H9 (cell line): Measurements from ENCODE around the gene AP3S2. TPM values are rescaled to one million over a fixed set of nuclear protein-coding genes. Genes with fewer than 3 reads are reported as not detected.
A peak's percentile ranks its signal among the peaks of the same experiment; 100 is the strongest.

Source experiments
- DNase-seq: peaks from one replicate; pipeline ENCODE4 v3.0.0-alpha.2; 2017
- H2AFZ ChIP-seq: one replicate; pipeline ENCODE4 v1.6.1; 2013; ENCODE audit warnings: mild to moderate bottlenecking, low read length, control low read depth, moderate library complexity
- H2AK5ac ChIP-seq: 2 replicates; pipeline ENCODE4 v1.6.1; 2013; ENCODE audit warnings: low read length, control low read depth, mixed read lengths; ENCODE audit not compliant: insufficient read length
- H2BK120ac ChIP-seq: one replicate; pipeline ENCODE4 v1.6.1; 2013; ENCODE audit warnings: low read depth, mild to moderate bottlenecking, low read length, control low read depth, inconsistent platforms; ENCODE audit not compliant: poor library complexity, severe bottlenecking
- H2BK12ac ChIP-seq: 2 replicates; pipeline ENCODE4 v1.6.1; 2013; ENCODE audit warnings: low read length, control low read depth, mixed read lengths, low read depth; ENCODE audit not compliant: insufficient read length
- H2BK15ac ChIP-seq: 2 replicates; pipeline ENCODE4 v1.6.1; 2013; ENCODE audit warnings: low read depth, low read length, control low read depth
- H2BK20ac ChIP-seq: one replicate; pipeline ENCODE4 v1.6.1; 2013; ENCODE audit warnings: low read depth, mild to moderate bottlenecking, low read length, control low read depth, inconsistent platforms; ENCODE audit not compliant: poor library complexity, severe bottlenecking
- H2BK5ac ChIP-seq: 2 replicates; pipeline ENCODE4 v1.6.1; 2013; ENCODE audit warnings: low read length, control low read depth, mixed read lengths; ENCODE audit not compliant: insufficient read length
- H3K14ac ChIP-seq: 2 replicates; pipeline ENCODE4 v1.6.1; 2013; ENCODE audit warnings: low read length, control low read depth; ENCODE audit not compliant: insufficient read depth
- H3K18ac ChIP-seq: 2 replicates; pipeline ENCODE4 v1.6.1; 2013; ENCODE audit warnings: low read depth, mild to moderate bottlenecking, mixed read lengths, low read length, control low read depth; ENCODE audit not compliant: insufficient read length
- H3K23ac ChIP-seq: 2 replicates; pipeline ENCODE4 v1.6.1; 2013; ENCODE audit warnings: low read length, control low read depth, mixed read lengths, low read depth; ENCODE audit not compliant: insufficient read length
- H3K23me2 ChIP-seq: 2 replicates; pipeline ENCODE4 v1.6.1; 2013; ENCODE audit warnings: low read depth, mild to moderate bottlenecking, mixed read lengths, low read length, control low read depth; ENCODE audit not compliant: insufficient read length, poor library complexity, severe bottlenecking
- H3K27ac ChIP-seq: 2 replicates; pipeline ENCODE4 v1.5.1; 2013; ENCODE audit warnings: low read length, control low read depth, mixed read lengths, low read depth; ENCODE audit not compliant: insufficient read length
- H3K27me3 ChIP-seq: 2 replicates; pipeline ENCODE4 v1.6.1; 2013; ENCODE audit warnings: low read length, control low read depth, inconsistent platforms; ENCODE audit not compliant: insufficient read depth
- H3K4ac ChIP-seq: 2 replicates; pipeline ENCODE4 v1.6.1; 2013; ENCODE audit warnings: low read depth, mild to moderate bottlenecking, control low read depth, inconsistent platforms, low read length, moderate library complexity
- H3K4me1 ChIP-seq: 2 replicates; pipeline ENCODE4 v1.6.1; 2013; ENCODE audit warnings: low read length, control low read depth, inconsistent platforms; ENCODE audit not compliant: insufficient read depth
- H3K4me2 ChIP-seq: 2 replicates; pipeline ENCODE4 v1.6.1; 2013; ENCODE audit warnings: low read length, control low read depth, mixed read lengths; ENCODE audit not compliant: insufficient read length, insufficient read depth
- H3K56ac ChIP-seq: 2 replicates; pipeline ENCODE4 v1.6.1; 2013; ENCODE audit warnings: low read depth, mild to moderate bottlenecking, mixed read lengths, low read length, control low read depth; ENCODE audit not compliant: insufficient read length
- H3K79me1 ChIP-seq: 2 replicates; pipeline ENCODE4 v1.6.1; 2013; ENCODE audit warnings: low read depth, mild to moderate bottlenecking, moderate library complexity, low read length, control low read depth, inconsistent platforms; ENCODE audit not compliant: insufficient read depth, poor library complexity, severe bottlenecking
- H3K79me2 ChIP-seq: 2 replicates; pipeline ENCODE4 v1.6.1; 2013; ENCODE audit warnings: low read length, control low read depth, inconsistent platforms; ENCODE audit not compliant: insufficient read depth
- H3K9ac ChIP-seq: 2 replicates; pipeline ENCODE4 v1.6.1; 2013; ENCODE audit warnings: low read length, control low read depth, mixed read lengths; ENCODE audit not compliant: insufficient read length; ENCODE audit errors: extremely low read depth
- H3K9me3 ChIP-seq: one replicate; pipeline ENCODE4 v1.6.1; 2013; ENCODE audit warnings: low read depth, low read length, inconsistent platforms; ENCODE audit not compliant: control insufficient read depth
- H3T11ph ChIP-seq: one replicate; pipeline ENCODE4 v1.6.1; 2013; ENCODE audit warnings: mild to moderate bottlenecking, low read length, control low read depth, inconsistent platforms
- H4K20me1 ChIP-seq: one replicate; pipeline ENCODE4 v1.6.1; 2013; ENCODE audit not compliant: control insufficient read depth, insufficient read length, insufficient read depth
- H4K5ac ChIP-seq: 2 replicates; pipeline ENCODE4 v1.6.1; 2013; ENCODE audit warnings: low read depth, mild to moderate bottlenecking, mixed read lengths, low read length, control low read depth; ENCODE audit not compliant: insufficient read length
- H4K8ac ChIP-seq: replicated peaks from 2 replicates; pipeline ENCODE4 v1.6.1; 2013; ENCODE audit warnings: low read length, control low read depth, mixed read lengths, low read depth; ENCODE audit not compliant: insufficient read length
- H4K91ac ChIP-seq: 2 replicates; pipeline ENCODE4 v1.6.1; 2013; ENCODE audit warnings: low read depth, mild to moderate bottlenecking, moderate library complexity, mixed read lengths, low read length, control low read depth; ENCODE audit not compliant: insufficient read length
- H3K27ac Mint-ChIP-seq, 3 experiments: 2 replicates in 2 of 3; 3 replicates in 1 of 3; pipeline ENCODE4 v1.8.0; 2020 to 2021; ENCODE audit warnings: mixed read lengths in 3 of 3, mild to moderate bottlenecking in 1 of 3, moderate library complexity in 1 of 3
- H3K27me3 Mint-ChIP-seq: 2 replicates; pipeline ENCODE4 v1.8.0; 2021; ENCODE audit warnings: low read depth, mild to moderate bottlenecking, moderate library complexity, mixed read lengths
- H3K36me3 Mint-ChIP-seq, 3 experiments: 2 replicates in 2 of 3; 3 replicates in 1 of 3; pipeline ENCODE4 v1.8.0; 2020 to 2021; ENCODE audit warnings: low read depth in 3 of 3, mixed read lengths in 3 of 3; ENCODE audit not compliant: insufficient read depth in 1 of 3
- H3K4me1 Mint-ChIP-seq, 2 experiments: 2 replicates each; pipeline ENCODE4 v1.8.0; 2020; ENCODE audit warnings: mixed read lengths in 2 of 2
- H3K4me3 Mint-ChIP-seq, 2 experiments: 2 replicates in 1 of 2; 3 replicates in 1 of 2; pipeline ENCODE4 v1.8.0; 2020 to 2021; ENCODE audit warnings: mild to moderate bottlenecking in 2 of 2, mixed read lengths in 2 of 2, moderate library complexity in 1 of 2
- H3K9me3 Mint-ChIP-seq, 2 experiments: 2 replicates in 1 of 2; 3 replicates in 1 of 2; pipeline ENCODE4 v1.8.0; 2020; ENCODE audit warnings: mild to moderate bottlenecking in 2 of 2, mixed read lengths in 2 of 2, moderate library complexity in 1 of 2
- WGBS: extraction: QIAGEN DNeasy Blood & Tissue Kit; methylation state at CpG from one replicate; pipeline ENCODE4 v1.1.7; 2013; ENCODE audit warnings: missing lambda C conversion rate, low lambda C conversion rate, mixed read lengths; ENCODE audit not compliant: insufficient read length; ENCODE audit errors: extremely low coverage; 5-methylcytosine and 5-hydroxymethylcytosine counted together
- long read RNA-seq: library from polyadenylated mRNA; unstranded; transcript quantifications from one replicate; pipeline ENCODE4 v2.0.0, GENCODE V29; 2020
- total RNA-seq: library from RNA; stranded (reverse); gene quantifications from 2 replicates; pipeline ENCODE4 v1.2.1, GENCODE V29; 2021
- TF ChIP-seq, protein P1 (sequence below): fragments of 200-600 bp; sonication (generic); conservative IDR thresholded peaks from 3 replicates; pipeline ENCODE4 v1.8.0; 2021; ENCODE audit warnings: antibody characterized with exemption, mild to moderate bottlenecking

AP3S2 gene
- 33.9 and 38.5 TPM in 2 replicates for total RNA-seq
- long read RNA-seq, full-length matches to known transcripts: 422 of 468 reads
- long read RNA-seq, partial matches to known transcripts: 8 of 468 reads
- long read RNA-seq, other reads (novel, unspliced or antisense): 38 of 468 reads

- Histone ChIP-seq H2BK5ac (no peak within 1 kb of the TSS), H3K23me2 (peaks cover 13% of the 10 kb centered on the region), H2BK120ac (no peak within 1 kb of the TSS), H3K56ac (no peak within 1 kb of the TSS), H2BK12ac (no peak within 1 kb of the TSS), H4K8ac (no peak within 1 kb of the TSS), H3K27me3 (no peaks in the 10 kb centered on the region), H2AK5ac (no peak within 1 kb of the TSS), H2BK20ac (no peak within 1 kb of the TSS), H2AFZ (peak within 1 kb of the TSS; percentile 99), H3K4ac (no peak within 1 kb of the TSS), H2BK15ac (no peak within 1 kb of the TSS), H3K18ac (peak within 1 kb of the TSS; percentile 65), H3K27ac (peak within 1 kb of the TSS; percentile 3), H3K14ac (peak within 1 kb of the TSS; percentile 90), H4K20me1 (no peaks in the 10 kb centered on the region), H3K9me3 (no peaks in the 10 kb centered on the region), H4K5ac (no peak within 1 kb of the TSS), H3K4me1 (no peaks in the 10 kb centered on the region), H3K9ac (peak within 1 kb of the TSS; percentile 97), H3T11ph (no peak within 1 kb of the TSS), H3K79me1 (peaks cover 6% of the 10 kb centered on the region), H3K4me2 (peak within 1 kb of the TSS; percentile 98), H4K91ac (no peak within 1 kb of the TSS), H3K23ac (no peak within 1 kb of the TSS), H3K79me2 (no peaks in the 10 kb centered on the region; the same call in 1 of the 2 replicates)
- DNase-seq: peak; percentile 93
- peak within 1 kb of the TSS; percentile 95 for H3K4me3 Mint-ChIP-seq
- H3K27ac Mint-ChIP-seq: peak within 1 kb of the TSS; percentile 93 to 98 (median 95)
- H3K36me3 Mint-ChIP-seq: peaks cover 0 to 4% (median 2%) of the 10 kb centered on the region in 3 experiments; a peak in 4 of 7 replicates
- no peaks in the 10 kb centered on the region for H3K27me3 Mint-ChIP-seq
- no CpG with 5 or more reads among the region's 62 CpGs for WGBS
- peaks cover 8 to 10% of the 10 kb centered on the region in 2 experiments for H3K4me1 Mint-ChIP-seq
- TF ChIP-seq, protein P1, sequence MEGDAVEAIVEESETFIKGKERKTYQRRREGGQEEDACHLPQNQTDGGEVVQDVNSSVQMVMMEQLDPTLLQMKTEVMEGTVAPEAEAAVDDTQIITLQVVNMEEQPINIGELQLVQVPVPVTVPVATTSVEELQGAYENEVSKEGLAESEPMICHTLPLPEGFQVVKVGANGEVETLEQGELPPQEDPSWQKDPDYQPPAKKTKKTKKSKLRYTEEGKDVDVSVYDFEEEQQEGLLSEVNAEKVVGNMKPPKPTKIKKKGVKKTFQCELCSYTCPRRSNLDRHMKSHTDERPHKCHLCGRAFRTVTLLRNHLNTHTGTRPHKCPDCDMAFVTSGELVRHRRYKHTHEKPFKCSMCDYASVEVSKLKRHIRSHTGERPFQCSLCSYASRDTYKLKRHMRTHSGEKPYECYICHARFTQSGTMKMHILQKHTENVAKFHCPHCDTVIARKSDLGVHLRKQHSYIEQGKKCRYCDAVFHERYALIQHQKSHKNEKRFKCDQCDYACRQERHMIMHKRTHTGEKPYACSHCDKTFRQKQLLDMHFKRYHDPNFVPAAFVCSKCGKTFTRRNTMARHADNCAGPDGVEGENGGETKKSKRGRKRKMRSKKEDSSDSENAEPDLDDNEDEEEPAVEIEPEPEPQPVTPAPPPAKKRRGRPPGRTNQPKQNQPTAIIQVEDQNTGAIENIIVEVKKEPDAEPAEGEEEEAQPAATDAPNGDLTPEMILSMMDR: no peak
- H3K9me3 Mint-ChIP-seq: no peaks in the 10 kb centered on the region
These were observed at the start of gene AP3S2 for GRCh38 chr15:89893696-89894447. Gene AP3S2 (minus strand): TSS chr15:89893994. CDS start chr15:89893949, 45 bp downstream.
